A549 (cell line): ENCODE data around the gene FAM174C. TPM values are rescaled to one million over a fixed set of nuclear protein-coding genes. Genes with fewer than 3 reads are reported as not detected.

Experiments used
- BCL3 ChIP-seq: fragments of >200 bp; sonication (Bioruptor Twin); formaldehyde crosslinking; IDR thresholded peaks from 3 replicates; pipeline ENCODE4 v1.6.1; 2016
- BHLHE40 ChIP-seq: IDR thresholded peaks from 2 replicates; pipeline ENCODE4 v1.6.1; 2012; ENCODE audit warnings: low read depth, low read length, inconsistent platforms
- CBX2 ChIP-seq: fragments of 200-600 bp; sonication (generic); IDR thresholded peaks from 2 replicates; pipeline ENCODE4 v1.6.1; 2016; ENCODE audit warnings: low read depth, mild to moderate bottlenecking, borderline replicate concordance
- CBX8 ChIP-seq: fragments of 200-600 bp; sonication (generic); IDR thresholded peaks from 2 replicates; pipeline ENCODE4 v1.6.1; 2016
- CHD2 ChIP-seq: fragments of 150-350 bp; IDR thresholded peaks from 2 replicates; pipeline ENCODE4 v1.6.1; 2014; ENCODE audit warnings: low read length; ENCODE audit not compliant: partially characterized antibody
- E2F6 ChIP-seq: IDR thresholded peaks from 2 replicates; pipeline ENCODE4 v1.6.1; 2012; ENCODE audit warnings: low read depth, borderline replicate concordance
- EHF ChIP-seq: fragments of 250-450 bp; sonication (Bioruptor Pico); IDR thresholded peaks from 2 replicates; pipeline ENCODE4 v1.5.0; 2020; ENCODE audit warnings: mild to moderate bottlenecking
- EHMT2 ChIP-seq: fragments of 200-600 bp; sonication (generic); IDR thresholded peaks from 2 replicates; pipeline ENCODE4 v1.6.1; 2016; ENCODE audit warnings: antibody characterized with exemption, low read depth, mild to moderate bottlenecking, moderate library complexity
- EP300 ChIP-seq, 2 experiments: fragments of >200 bp; sonication (Bioruptor Twin); formaldehyde crosslinking; IDR thresholded peaks; 2 replicates in 1 of 2; 3 replicates in 1 of 2; pipeline ENCODE4 v1.6.1; 2016 to 2017
- ESRRA ChIP-seq: fragments of 150-350 bp; IDR thresholded peaks from 2 replicates; pipeline ENCODE4 v1.6.1; 2014; ENCODE audit warnings: mild to moderate bottlenecking, low read length, borderline replicate concordance
- FOSB ChIP-seq: fragments of 250-450 bp; sonication (Bioruptor Pico); IDR thresholded peaks from 2 replicates; pipeline ENCODE4 v1.5.0; 2020; ENCODE audit warnings: mild to moderate bottlenecking, moderate library complexity
- FOXS1 ChIP-seq: fragments of 250-450 bp; sonication (Bioruptor Pico); IDR thresholded peaks from 2 replicates; pipeline ENCODE4 v1.5.0; 2020; ENCODE audit warnings: mild to moderate bottlenecking, moderate library complexity
- HDAC2 ChIP-seq: fragments of 200-600 bp; sonication (generic); IDR thresholded peaks from 2 replicates; pipeline ENCODE4 v1.6.1; 2016
- HOXA7 ChIP-seq: fragments of 250-450 bp; sonication (Bioruptor Pico); IDR thresholded peaks from 2 replicates; pipeline ENCODE4 v1.5.0; 2020; ENCODE audit warnings: mild to moderate bottlenecking, moderate library complexity
- JUN ChIP-seq, 2 experiments: fragments of >200 bp; sonication (Bioruptor Twin); formaldehyde crosslinking; IDR thresholded peaks; 2 replicates in 1 of 2; 3 replicates in 1 of 2; pipeline ENCODE4 v1.6.1; 2016 to 2017
- KDM1A ChIP-seq: fragments of 200-600 bp; sonication (generic); IDR thresholded peaks from 2 replicates; pipeline ENCODE4 v1.6.1; 2016; ENCODE audit warnings: low read depth, mild to moderate bottlenecking
- KDM5A ChIP-seq: fragments of 200-600 bp; sonication (generic); IDR thresholded peaks from 2 replicates; pipeline ENCODE4 v1.6.1; 2016; ENCODE audit warnings: antibody characterized with exemption, mild to moderate bottlenecking
- PHF8 ChIP-seq: fragments of 200-600 bp; sonication (generic); IDR thresholded peaks from 2 replicates; pipeline ENCODE4 v1.6.1; 2016; ENCODE audit warnings: low read depth, mild to moderate bottlenecking, antibody characterized with exemption, moderate library complexity, borderline replicate concordance
- POLR2AphosphoS2 ChIP-seq: conservative IDR thresholded peaks from 2 replicates; pipeline ENCODE4 v1.6.1; 2012; ENCODE audit warnings: low read length, improper control_type of control experiment, inconsistent platforms
- RAD21 ChIP-seq, 2 experiments: fragments of >200 bp in 1 of 2; sonication (Bioruptor Twin) in 1 of 2; formaldehyde crosslinking in 1 of 2; IDR thresholded peaks in 1 of 2; conservative IDR thresholded peaks in 1 of 2; 2 replicates in 1 of 2; 3 replicates in 1 of 2; pipeline ENCODE4 v1.6.1; 2012 to 2018; ENCODE audit warnings: inconsistent platforms in 1 of 2
- RARB ChIP-seq: fragments of 250-450 bp; sonication (Bioruptor Pico); IDR thresholded peaks from 2 replicates; pipeline ENCODE4 v1.8.0; 2021; ENCODE audit warnings: mild to moderate bottlenecking, moderate library complexity
- RFX5 ChIP-seq: fragments of 450-650 bp; IDR thresholded peaks from 2 replicates; pipeline ENCODE4 v1.7.1; 2014; ENCODE audit warnings: antibody characterized with exemption, mild to moderate bottlenecking, moderate library complexity
- RNF2 ChIP-seq: fragments of 200-600 bp; sonication (generic); IDR thresholded peaks from 2 replicates; pipeline ENCODE4 v1.6.1; 2016; ENCODE audit warnings: low read depth, mild to moderate bottlenecking, antibody characterized with exemption, moderate library complexity, borderline replicate concordance
- SMC3 ChIP-seq: fragments of >200 bp; sonication (Bioruptor Twin); formaldehyde crosslinking; IDR thresholded peaks from 3 replicates; pipeline ENCODE4 v1.6.1; 2018; ENCODE audit warnings: inconsistent platforms
- TFCP2L1 ChIP-seq: fragments of 250-450 bp; sonication (Bioruptor Pico); IDR thresholded peaks from 2 replicates; pipeline ENCODE4 v1.5.0; 2021; ENCODE audit warnings: mild to moderate bottlenecking
- TP53 ChIP-seq: fragments of 250-450 bp; sonication (Bioruptor Pico); IDR thresholded peaks from 2 replicates; pipeline ENCODE4 v1.5.0; 2021; ENCODE audit warnings: mild to moderate bottlenecking, moderate library complexity
- USF2 ChIP-seq: fragments of 450-650 bp; IDR thresholded peaks from 2 replicates; pipeline ENCODE4 v1.6.1; 2014; ENCODE audit warnings: antibody characterized with exemption
- ZSCAN20 ChIP-seq: fragments of 250-450 bp; sonication (Bioruptor Pico); IDR thresholded peaks from 2 replicates; pipeline ENCODE4 v1.8.0; 2022; ENCODE audit warnings: mild to moderate bottlenecking, moderate library complexity
- polyA plus RNA-seq, 4 experiments: library from polyadenylated mRNA; depleted of rRNA in 3 of 4; stranded (reverse); fragments of >200 nt; fragmentation: RNase III in 1 of 4; extraction: RNeasy Plus Mini Kit Qiagen cat#74134 plus additional on column Dnase treatment in 1 of 4; gene quantifications; 2 replicates in 3 of 4; 3 replicates in 1 of 4; pipeline ENCODE4 v1.2.3, GENCODE V29; 2011 to 2017
- TF ChIP-seq, protein P1 (sequence below): IDR thresholded peaks from 2 replicates; pipeline ENCODE4 v1.6.1; 2012
- TF ChIP-seq, protein P2 (sequence below): fragments of 250-450 bp; sonication (Bioruptor Pico); IDR thresholded peaks from 2 replicates; pipeline ENCODE4 v1.5.0; 2020; ENCODE audit warnings: low read depth, mild to moderate bottlenecking, moderate library complexity

The FAM174C gene
- polyA plus RNA-seq, 2 of the 4 experiments (the other 2 are of a cell fraction): 24.8 to 37.1 TPM

- TF ChIP-seq BCL3 (peak; percentile 87; the same call in 2 of the 3 replicates), KDM5A (no peak), FOXS1 (CRISPR knock-in tag) (no peak), SMC3 (no peak), POLR2AphosphoS2 (no peak), HOXA7 (CRISPR knock-in tag) (0 out of 2 replicates have a peak, but pooled peaks have one; percentile 60), RAD21 (conservative IDR thresholded peaks at IDR 0.05 in 1 of 2, IDR thresholded peaks at IDR 0.05 in 1 of 2) (no peak), E2F6 (no peak), CBX2 (no peak), PHF8 (peak; percentile 92), BHLHE40 (no peak), HDAC2 (no peak), EHF (CRISPR knock-in tag) (no peak; the same call in 1 of the 2 replicates), EHMT2 (no peak), JUN (IDR thresholded peaks at IDR 0.05) (peak; percentile 87 to 90), ZSCAN20 (CRISPR knock-in tag) (no peak), KDM1A (no peak), FOSB (no peak), EP300 (IDR thresholded peaks at IDR 0.05) (no peak), RFX5 (no peak), CHD2 (no peak), USF2 (no peak), ESRRA (no peak), RNF2 (no peak), RARB (CRISPR knock-in tag) (no peak), TFCP2L1 (CRISPR knock-in tag) (no peak; the same call in 1 of the 2 replicates), CBX8 (no peak), TP53 (CRISPR knock-in tag) (no peak)
- TF ChIP-seq, protein P1, sequence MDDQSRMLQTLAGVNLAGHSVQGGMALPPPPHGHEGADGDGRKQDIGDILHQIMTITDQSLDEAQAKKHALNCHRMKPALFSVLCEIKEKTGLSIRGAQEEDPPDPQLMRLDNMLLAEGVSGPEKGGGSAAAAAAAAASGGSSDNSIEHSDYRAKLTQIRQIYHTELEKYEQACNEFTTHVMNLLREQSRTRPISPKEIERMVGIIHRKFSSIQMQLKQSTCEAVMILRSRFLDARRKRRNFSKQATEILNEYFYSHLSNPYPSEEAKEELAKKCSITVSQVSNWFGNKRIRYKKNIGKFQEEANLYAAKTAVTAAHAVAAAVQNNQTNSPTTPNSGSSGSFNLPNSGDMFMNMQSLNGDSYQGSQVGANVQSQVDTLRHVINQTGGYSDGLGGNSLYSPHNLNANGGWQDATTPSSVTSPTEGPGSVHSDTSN: no peak
- TF ChIP-seq, protein P2, sequence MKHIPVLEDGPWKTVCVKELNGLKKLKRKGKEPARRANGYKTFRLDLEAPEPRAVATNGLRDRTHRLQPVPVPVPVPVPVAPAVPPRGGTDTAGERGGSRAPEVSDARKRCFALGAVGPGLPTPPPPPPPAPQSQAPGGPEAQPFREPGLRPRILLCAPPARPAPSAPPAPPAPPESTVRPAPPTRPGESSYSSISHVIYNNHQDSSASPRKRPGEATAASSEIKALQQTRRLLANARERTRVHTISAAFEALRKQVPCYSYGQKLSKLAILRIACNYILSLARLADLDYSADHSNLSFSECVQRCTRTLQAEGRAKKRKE (CRISPR knock-in tag): no peak
Measured at GRCh38 chr19:1248139-1248785, 27.1 kb upstream of the FAM174C start, which contains the start of gene MIDN (continued).
